Measurements from ENCODE around the gene COX7B2. TPM values are rescaled to one million over a fixed set of nuclear protein-coding genes. Genes with fewer than 3 reads are reported as not detected.

Gene COX7B2
- total and polyA plus RNA-seq, 2 of the 4 experiments (the other 2 are of a cell fraction), result not detected

DNA sequence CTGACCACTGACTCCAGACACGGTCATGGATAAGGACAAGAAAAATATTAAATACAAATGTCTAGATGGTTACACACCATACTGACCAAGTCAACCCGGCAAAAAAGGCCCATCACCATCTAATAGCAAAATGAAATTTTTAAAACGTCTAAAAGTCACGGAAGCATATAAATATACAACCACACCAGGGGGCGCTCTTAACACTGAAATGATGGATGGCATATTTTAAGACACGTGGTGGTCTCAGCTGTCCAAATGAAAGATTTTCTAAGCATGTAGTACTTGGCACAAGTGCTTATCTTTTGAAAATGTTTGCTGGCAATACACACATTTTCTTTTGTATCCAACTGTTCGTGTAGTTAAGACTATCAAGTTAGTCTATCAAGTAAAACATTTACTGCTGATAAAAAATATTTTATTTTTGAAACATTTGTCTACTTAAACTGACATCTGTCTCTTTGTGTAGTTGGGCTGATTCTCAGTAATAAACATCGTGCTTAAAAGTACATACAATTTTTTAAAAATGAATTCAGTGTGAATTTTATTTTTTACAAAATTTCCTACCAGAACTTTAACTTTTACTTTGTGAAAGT lies 64.6 kb downstream of the COX7B2 start:
- Histone ChIP-seq H3K27ac (ENCODE audit: insufficient read depth, low read length) (no peak overlapping the region), H2AFZ (replicated peaks; ENCODE audit: low read length, poor library complexity) (no peak overlapping the region), H3K9me3 (ENCODE audit: control insufficient read depth, insufficient read depth, low read length) (no peaks in the 10 kb centered on the region), H3K9me1 (ENCODE audit: insufficient read depth, low read length) (no peaks in the 10 kb centered on the region), H3K27me3 (ENCODE audit: control insufficient read depth, insufficient read depth, low read length) (no peaks in the 10 kb centered on the region; the same call in 1 of the 2 replicates), H3K4ac (ENCODE audit: low read depth, low read length) (no peak overlapping the region), H3K18ac (ENCODE audit: low read depth, low read length) (no peak overlapping the region), H3K56ac (ENCODE audit: extremely low read depth, insufficient read depth, low read length) (no peak overlapping the region), H2BK120ac (ENCODE audit: low read depth, low read length) (no peak overlapping the region), H4K8ac (ENCODE audit: low read depth in 2 of 2, low read length in 2 of 2) (no peak overlapping the region), H3K9ac (ENCODE audit: low read depth, low read length) (no peak overlapping the region), H2AK5ac (ENCODE audit: low read depth, low read length) (no peak overlapping the region), H3K4me3 (ENCODE audit: insufficient read depth, low read depth, low read length) (no peak overlapping the region), H4K5ac (ENCODE audit: low read depth, low read length) (no peak overlapping the region), H3K36me3 (ENCODE audit: control insufficient read depth, insufficient read depth, low read length) (no peaks in the 10 kb centered on the region), H4K20me1 (ENCODE audit: insufficient read depth, low read length) (no peaks in the 10 kb centered on the region), H3K23ac (ENCODE audit: low read depth, low read length) (no peak overlapping the region), H2AK9ac (replicated peaks; ENCODE audit: low read depth, low read length, poor library complexity) (no peak overlapping the region), H2BK5ac (ENCODE audit: low read depth, low read length, poor library complexity, severe bottlenecking) (no peak overlapping the region), H4K91ac (ENCODE audit: insufficient read depth, low read depth, low read length) (no peak overlapping the region), H3K14ac (replicated peaks; ENCODE audit: low read depth, low read length) (no peak overlapping the region), H3K4me1 (ENCODE audit: control insufficient read depth, insufficient read depth, low read length) (no peaks in the 10 kb centered on the region; the same call in 1 of the 2 replicates), H2BK20ac (ENCODE audit: low read depth, low read length) (no peak overlapping the region), H2BK15ac (ENCODE audit: low read depth, low read length) (no peak overlapping the region; the same call in 2 of the 3 replicates), H3K4me2 (ENCODE audit: low read depth, low read length) (peak overlapping the region; percentile 82; the same call in 1 of the 2 replicates), H3K79me1 (ENCODE audit: low read depth in 1 of 2, low read length in 2 of 2) (no peaks in the 10 kb centered on the region)
- WGBS, 2 experiments (ENCODE audit: extremely low coverage in 2 of 2, insufficient read length in 1 of 2), result no CpG with 5 or more reads among the region's 8 CpGs
- dilution Hi-C loops (cut with HindIII; ENCODE audit: low sequenced_read_pairs, unreplicated experiment), result no loop called here
- ChIA-PET CTCF (interaction anchor here (0.7 to 2.1 kb wide), 8 partner anchors 9 to 1836 kb away, joined by 3 to 6 read pairs (median 4); no protein-coding TSS in a partner anchor), POLR2A (ENCODE audit: unreplicated experiment) (no interaction called here)
- intact Hi-C loops (cut with micrococcal nuclease), result loop anchor here (1.0 to 10.0 kb wide), 6 partner anchors 88 to 540 kb away; no protein-coding TSS in a partner anchor
- DNase-seq (peak; percentile 61), ATAC-seq (ENCODE audit: low read depth) (no peak)
- in situ Hi-C loops (cut with MboI; ENCODE audit: low sequenced_read_pairs), result no loop called here
- TF ChIP-seq, protein P1, sequence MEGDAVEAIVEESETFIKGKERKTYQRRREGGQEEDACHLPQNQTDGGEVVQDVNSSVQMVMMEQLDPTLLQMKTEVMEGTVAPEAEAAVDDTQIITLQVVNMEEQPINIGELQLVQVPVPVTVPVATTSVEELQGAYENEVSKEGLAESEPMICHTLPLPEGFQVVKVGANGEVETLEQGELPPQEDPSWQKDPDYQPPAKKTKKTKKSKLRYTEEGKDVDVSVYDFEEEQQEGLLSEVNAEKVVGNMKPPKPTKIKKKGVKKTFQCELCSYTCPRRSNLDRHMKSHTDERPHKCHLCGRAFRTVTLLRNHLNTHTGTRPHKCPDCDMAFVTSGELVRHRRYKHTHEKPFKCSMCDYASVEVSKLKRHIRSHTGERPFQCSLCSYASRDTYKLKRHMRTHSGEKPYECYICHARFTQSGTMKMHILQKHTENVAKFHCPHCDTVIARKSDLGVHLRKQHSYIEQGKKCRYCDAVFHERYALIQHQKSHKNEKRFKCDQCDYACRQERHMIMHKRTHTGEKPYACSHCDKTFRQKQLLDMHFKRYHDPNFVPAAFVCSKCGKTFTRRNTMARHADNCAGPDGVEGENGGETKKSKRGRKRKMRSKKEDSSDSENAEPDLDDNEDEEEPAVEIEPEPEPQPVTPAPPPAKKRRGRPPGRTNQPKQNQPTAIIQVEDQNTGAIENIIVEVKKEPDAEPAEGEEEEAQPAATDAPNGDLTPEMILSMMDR (conservative IDR thresholded peaks at IDR 0.05; ENCODE audit: low read depth, low read length), result peak; percentile 75
- peak; percentile 73 for TF ChIP-seq RAD21 (IDR thresholded peaks at IDR 0.05; ENCODE audit: low read length)
- peak; percentile 74 for TF ChIP-seq SMC3 (IDR thresholded peaks at IDR 0.05; ENCODE audit: low read depth, low read length)
- no peak for TF ChIP-seq FOS (IDR thresholded peaks at IDR 0.05; ENCODE audit: low read depth, low read length)
- TF ChIP-seq, protein P2, sequence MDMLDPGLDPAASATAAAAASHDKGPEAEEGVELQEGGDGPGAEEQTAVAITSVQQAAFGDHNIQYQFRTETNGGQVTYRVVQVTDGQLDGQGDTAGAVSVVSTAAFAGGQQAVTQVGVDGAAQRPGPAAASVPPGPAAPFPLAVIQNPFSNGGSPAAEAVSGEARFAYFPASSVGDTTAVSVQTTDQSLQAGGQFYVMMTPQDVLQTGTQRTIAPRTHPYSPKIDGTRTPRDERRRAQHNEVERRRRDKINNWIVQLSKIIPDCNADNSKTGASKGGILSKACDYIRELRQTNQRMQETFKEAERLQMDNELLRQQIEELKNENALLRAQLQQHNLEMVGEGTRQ (IDR thresholded peaks at IDR 0.05; ENCODE audit: low read depth, low read length), result peak; percentile 63
- TF ChIP-seq RFX5 (IDR thresholded peaks at IDR 0.05; ENCODE audit: low read depth, low read length), result no peak
- BruUV-seq (replicated peaks), result no TSS peak

Measured in IMR-90 (cell line).